ENCODE results near the gene TADA2B.
"Not testable (repeated sequence)": the region's sequence is repeated elsewhere in the genome, so short reads cannot be mapped to it uniquely, and the experiment has no call there.

The TADA2B gene

GRCh38 chr4:7059662-7060061 lies 16.5 kb downstream of the TADA2B start:
- DNase-seq (ENCODE audit: low read depth) = no peak

- no peak for DNase-seq (ENCODE audit: low read depth)
These were observed 17.4 kb downstream of the TADA2B start for GRCh38 chr4:7060346-7061150.

- DNase-seq (ENCODE audit: low read depth) = no peak
These were observed 18.6 kb downstream of the TADA2B start for GRCh38 chr4:7061815-7062214.

GRCh38 chr4:7062816-7063215 lies 19.6 kb downstream of the TADA2B start:
- no peak for DNase-seq (ENCODE audit: low read depth)

- DNase-seq (ENCODE audit: low read depth) = no peak
These were observed 20.2 kb downstream of the TADA2B start for GRCh38 chr4:7063362-7063761.

GRCh38 chr4:7066006-7066405 lies 22.8 kb downstream of the TADA2B start:
- DNase-seq (ENCODE audit: low read depth) = no peak

- DNase-seq (ENCODE audit: low read depth) = no peak
These were observed 23.3 kb downstream of the TADA2B start for GRCh38 chr4:7066493-7066892.

- no peak for DNase-seq (ENCODE audit: low read depth)
These were observed 23.9 kb downstream of the TADA2B start for GRCh38 chr4:7067126-7067451.

- peak; percentile 99 for DNase-seq (ENCODE audit: low read depth)
These were observed 24.5 kb downstream of the TADA2B start, which contains the start of gene GRPEL1 for GRCh38 chr4:7067452-7068278. GRPEL1 (minus strand) TSS chr4:7068064; CDS start chr4:7068032, 32 bp downstream.

GRCh38 chr4:7068279-7068842 lies 25.2 kb downstream of the TADA2B start:
- no peak for DNase-seq (ENCODE audit: low read depth)

- no peak for DNase-seq (ENCODE audit: low read depth)
These were observed 25.7 kb downstream of the TADA2B start for GRCh38 chr4:7068883-7069282.

- DNase-seq (ENCODE audit: low read depth) = peak; percentile 65
These were observed 27.7 kb downstream of the TADA2B start for GRCh38 chr4:7070729-7071511.

GRCh38 chr4:7073059-7073458 lies 29.9 kb downstream of the TADA2B start:
- no peak for DNase-seq (ENCODE audit: low read depth)

- no peak for DNase-seq (ENCODE audit: low read depth)
These were observed 30.6 kb downstream of the TADA2B start for GRCh38 chr4:7073526-7074390.

- DNase-seq (ENCODE audit: low read depth) = no peak
These were observed 31.3 kb downstream of the TADA2B start for GRCh38 chr4:7074426-7074825.

- no peak for DNase-seq (ENCODE audit: low read depth)
These were observed 33.0 kb downstream of the TADA2B start for GRCh38 chr4:7075962-7076695.

GRCh38 chr4:7076696-7077082 lies 33.5 kb downstream of the TADA2B start:
- DNase-seq (ENCODE audit: low read depth) = no peak

- DNase-seq (ENCODE audit: low read depth) = no peak
These were observed 34.2 kb downstream of the TADA2B start for GRCh38 chr4:7077371-7077770.

- no peak for DNase-seq (ENCODE audit: low read depth)
These were observed 34.9 kb downstream of the TADA2B start for GRCh38 chr4:7078025-7078424.

GRCh38 chr4:7079483-7079882 lies 36.3 kb downstream of the TADA2B start:
- DNase-seq (ENCODE audit: low read depth) = not testable (repeated sequence)

All from T-helper 22 cell (primary cell).